ENCODE measurements around the gene KDM3A. TPM values are rescaled to one million over a fixed set of nuclear protein-coding genes. Genes with fewer than 3 reads are reported as not detected.
A peak's percentile ranks its signal among the peaks of the same experiment; 100 is the strongest.

Gene KDM3A
- total and polyA plus RNA-seq, 9 of the 15 experiments (the other 6 are each of a cell fraction or from before 2014, with no cell fraction given) = 7.5 to 95.4 (median 24.8) TPM

- TF ChIP-seq HNRNPH1 (optimal IDR thresholded peaks at IDR 0.05; ENCODE audit: low read depth, low read length) (no peak), SOX6 (IDR thresholded peaks at IDR 0.05) (peak; percentile 94), CLOCK (CRISPR knock-in tag; IDR thresholded peaks at IDR 0.05; ENCODE audit: borderline replicate concordance) (no peak), NFE2 (IDR thresholded peaks at IDR 0.05; ENCODE audit: low read depth) (no peak), RBM15 (IDR thresholded peaks at IDR 0.05; ENCODE audit: insufficient read depth, low read length) (no peak), HDGF (IDR thresholded peaks at IDR 0.05) (no peak), SMAD4 (CRISPR knock-in tag; conservative IDR thresholded peaks at IDR 0.05) (peak; percentile 95), ZNF592 (IDR thresholded peaks at IDR 0.05) (peak; percentile 96), GTF2F1 (IDR thresholded peaks at IDR 0.05; ENCODE audit: low read depth, low read length) (no peak), SIX5 (IDR thresholded peaks at IDR 0.05; ENCODE audit: borderline replicate concordance in 1 of 2, insufficient read depth in 1 of 2, low read depth in 1 of 2, low read length in 2 of 2) (no peak), XRCC4 (IDR thresholded peaks at IDR 0.05; ENCODE audit: extremely low read depth, insufficient read depth, insufficient read length) (no peak), LCOR (CRISPR knock-in tag; IDR thresholded peaks at IDR 0.05) (peak; percentile 90), SMARCE1 (IDR thresholded peaks at IDR 0.05) (peak; percentile 84), ZNF384 (IDR thresholded peaks at IDR 0.05; ENCODE audit: low read depth, low read length) (peak; percentile 88), PRDM10 (IDR thresholded peaks at IDR 0.05; ENCODE audit: partially characterized antibody) (peak; percentile 60), SRF (CRISPR knock-in tag; IDR thresholded peaks at IDR 0.05) (peak; percentile 58 to 66; a peak in 2 of 4 replicates)
These were observed at the start of gene KDM3A (continued) for GRCh38 chr2:86440631-86441391.
